MM.1S (cell line): Measurements from ENCODE around the gene PKMYT1.

Source experiments
- DNase-seq: peaks from one replicate; pipeline ENCODE4 v3.0.0-alpha.2; 2015
- H2AFZ ChIP-seq: fragments of 300-600 bp; sonication (generic); 2 replicates; pipeline ENCODE4 v1.6.0; 2016; ENCODE audit warnings: antibody characterized with exemption, low read length
- H3F3A ChIP-seq: fragments of 300-600 bp; sonication (generic); 2 replicates; pipeline ENCODE4 v1.6.1; 2016; ENCODE audit warnings: mild to moderate bottlenecking, antibody characterized with exemption, low read length, moderate library complexity, mixed read lengths; ENCODE audit not compliant: insufficient read depth
- H3K27ac ChIP-seq: fragments of 300-600 bp; sonication (generic); 2 replicates; pipeline ENCODE4 v1.5.1; 2016; ENCODE audit warnings: mild to moderate bottlenecking, low read length
- H3K27me3 ChIP-seq: fragments of 300-600 bp; sonication (generic); replicated peaks from 2 replicates; pipeline ENCODE4 v1.6.0; 2016; ENCODE audit warnings: low read length; ENCODE audit not compliant: insufficient read depth
- H3K36me3 ChIP-seq: fragments of 300-600 bp; sonication (generic); replicated peaks from 2 replicates; pipeline ENCODE4 v1.6.1; 2016; ENCODE audit warnings: mild to moderate bottlenecking, low read length, mixed read lengths; ENCODE audit not compliant: insufficient read depth
- H3K4me1 ChIP-seq: fragments of 300-600 bp; sonication (generic); 2 replicates; pipeline ENCODE4 v1.6.1; 2016; ENCODE audit warnings: low read length, mixed read lengths
- H3K4me2 ChIP-seq: fragments of 300-600 bp; sonication (generic); 2 replicates; pipeline ENCODE4 v1.6.0; 2016; ENCODE audit warnings: low read depth, low read length
- H3K4me3 ChIP-seq: fragments of 300-600 bp; sonication (generic); 2 replicates; pipeline ENCODE4 v1.5.1; 2016; ENCODE audit warnings: low read length, mixed read lengths
- H3K79me2 ChIP-seq: fragments of 300-600 bp; sonication (generic); 2 replicates; pipeline ENCODE4 v1.6.1; 2016; ENCODE audit warnings: mixed run types, low read length, mixed read lengths
- H3K9ac ChIP-seq: fragments of 300-600 bp; sonication (generic); 2 replicates; pipeline ENCODE4 v1.6.1; 2016; ENCODE audit warnings: low read length, mixed read lengths
- H3K9me2 ChIP-seq: fragments of 300-600 bp; sonication (generic); replicated peaks from 2 replicates; pipeline ENCODE4 v1.6.1; 2016; ENCODE audit warnings: mild to moderate bottlenecking, low read length, mixed read lengths; ENCODE audit not compliant: insufficient read depth
- H3K9me3 ChIP-seq: fragments of 300-600 bp; sonication (generic); replicated peaks from 2 replicates; pipeline ENCODE4 v1.6.1; 2016; ENCODE audit warnings: mild to moderate bottlenecking, low read length, mixed read lengths; ENCODE audit not compliant: insufficient read depth
- H4K20me1 ChIP-seq: fragments of 300-600 bp; sonication (generic); 2 replicates; pipeline ENCODE4 v1.6.1; 2016; ENCODE audit warnings: mild to moderate bottlenecking, low read length, moderate library complexity, mixed read lengths; ENCODE audit not compliant: insufficient read depth
- CTCF ChIP-seq: fragments of 300-600 bp; sonication (generic); IDR thresholded peaks from 2 replicates; pipeline ENCODE4 v1.5.1; 2016; ENCODE audit warnings: antibody characterized with exemption, low read length, mixed read lengths
- EZH2 ChIP-seq: fragments of 300-600 bp; sonication (generic); optimal IDR thresholded peaks from 2 replicates; pipeline ENCODE3; 2017; ENCODE audit warnings: low read depth, mild to moderate bottlenecking, antibody characterized with exemption, low read length, mixed read lengths
- EZH2phosphoT487 ChIP-seq: fragments of 300-600 bp; sonication (generic); IDR thresholded peaks from 2 replicates; pipeline ENCODE4 v1.6.1; 2018; ENCODE audit warnings: antibody characterized with exemption, low read length

The PKMYT1 gene

GRCh38 chr16:3010510-3010909, 30.3 kb upstream of the PKMYT1 start:
- no peak overlapping the region for H3K27ac ChIP-seq
- no peaks in the 10 kb centered on the region for H3K9me2 ChIP-seq
- no peaks in the 10 kb centered on the region for H3K79me2 ChIP-seq
- no peaks in the 10 kb centered on the region for H3K9me3 ChIP-seq
- peaks cover 81% of the 10 kb centered on the region for H3K27me3 ChIP-seq
- no peaks in the 10 kb centered on the region for H4K20me1 ChIP-seq
- DNase-seq, result no peak
- peaks cover 17% of the 10 kb centered on the region for H3K4me1 ChIP-seq
- H3K9ac ChIP-seq, result no peak overlapping the region
- no peak overlapping the region for H3K4me2 ChIP-seq
- H3K4me3 ChIP-seq, result no peak overlapping the region
- no peak overlapping the region for H2AFZ ChIP-seq
- H3K36me3 ChIP-seq, result no peaks in the 10 kb centered on the region
- peaks cover 3% of the 10 kb centered on the region; the same call in 1 of the 2 replicates for H3F3A ChIP-seq
- no peak for TF ChIP-seq EZH2
- TF ChIP-seq EZH2phosphoT487, result no peak
- no peak for TF ChIP-seq CTCF

- Histone ChIP-seq H3K4me3 (no peak overlapping the region), H3K9ac (no peak overlapping the region), H2AFZ (no peak overlapping the region), H4K20me1 (no peaks in the 10 kb centered on the region), H3K9me2 (no peaks in the 10 kb centered on the region), H3K4me1 (peaks cover 17% of the 10 kb centered on the region), H3K27ac (no peak overlapping the region), H3K79me2 (no peaks in the 10 kb centered on the region), H3K36me3 (no peaks in the 10 kb centered on the region), H3K4me2 (no peak overlapping the region), H3K9me3 (no peaks in the 10 kb centered on the region), H3K27me3 (peaks cover 74% of the 10 kb centered on the region), H3F3A (peaks cover 3% of the 10 kb centered on the region; the same call in 1 of the 2 replicates)
- no peak for TF ChIP-seq EZH2
- no peak for TF ChIP-seq CTCF
- no peak for TF ChIP-seq EZH2phosphoT487
- no peak for DNase-seq
Measured at GRCh38 chr16:3009568-3010390, 29.5 kb upstream of the PKMYT1 start.

GRCh38 chr16:3008690-3009037, 28.4 kb upstream of the PKMYT1 start:
- Histone ChIP-seq H3K9me3 (no peaks in the 10 kb centered on the region), H3K9ac (no peak overlapping the region), H3K36me3 (no peaks in the 10 kb centered on the region), H2AFZ (no peak overlapping the region), H4K20me1 (no peaks in the 10 kb centered on the region), H3K4me1 (peaks cover 17% of the 10 kb centered on the region), H3F3A (peaks cover 3% of the 10 kb centered on the region; the same call in 1 of the 2 replicates), H3K27ac (no peak overlapping the region), H3K79me2 (no peaks in the 10 kb centered on the region), H3K27me3 (peaks cover 63% of the 10 kb centered on the region), H3K9me2 (no peaks in the 10 kb centered on the region), H3K4me2 (no peak overlapping the region), H3K4me3 (no peak overlapping the region)
- no peak for DNase-seq
- TF ChIP-seq EZH2, result no peak
- no peak for TF ChIP-seq EZH2phosphoT487
- no peak for TF ChIP-seq CTCF
